IMR-90 (cell line): ENCODE measurements around the gene PFKFB1.

Experiments used
- POLR2A ChIP-seq: IDR thresholded peaks from 2 replicates; pipeline ENCODE4 v1.6.1; 2012; ENCODE audit warnings: mild to moderate bottlenecking, low read depth, low read length
- RAD21 ChIP-seq: IDR thresholded peaks from 2 replicates; pipeline ENCODE4 v1.6.1; 2012; ENCODE audit warnings: low read length, improper control_type of control experiment
- TF ChIP-seq, protein P1 (sequence below): conservative IDR thresholded peaks from 2 replicates; pipeline ENCODE4 v1.5.1; 2012; ENCODE audit warnings: mild to moderate bottlenecking, low read depth, low read length, improper control_type of control experiment
- TF ChIP-seq, protein P2 (sequence below): fragments of 150-350 bp; IDR thresholded peaks from 2 replicates; pipeline ENCODE4 v1.6.1; 2016; ENCODE audit warnings: low read depth, mild to moderate bottlenecking, low read length, moderate library complexity, borderline replicate concordance

DNA sequence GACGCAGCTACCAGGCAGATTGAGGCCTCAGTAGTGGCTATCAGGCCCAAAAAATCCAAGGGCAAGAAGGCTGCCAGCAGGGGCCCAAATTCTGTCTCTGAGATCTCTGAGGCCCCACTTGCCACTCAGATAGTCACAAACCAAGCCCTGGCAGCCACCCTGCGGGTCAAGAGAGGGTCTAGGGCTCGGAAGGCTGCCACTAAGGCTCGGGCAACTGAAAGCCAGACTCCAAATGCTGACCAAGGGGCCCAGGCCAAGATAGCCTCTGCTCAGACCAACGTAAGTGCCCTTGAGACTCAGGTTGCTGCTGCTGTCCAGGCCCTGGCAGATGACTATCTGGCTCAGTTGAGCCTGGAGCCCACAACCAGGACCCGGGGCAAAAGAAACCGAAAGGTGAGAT is 70.6 kb downstream of the PFKFB1 start:
- TF ChIP-seq POLR2A (no peak), RAD21 (no peak)
- TF ChIP-seq, protein P1, sequence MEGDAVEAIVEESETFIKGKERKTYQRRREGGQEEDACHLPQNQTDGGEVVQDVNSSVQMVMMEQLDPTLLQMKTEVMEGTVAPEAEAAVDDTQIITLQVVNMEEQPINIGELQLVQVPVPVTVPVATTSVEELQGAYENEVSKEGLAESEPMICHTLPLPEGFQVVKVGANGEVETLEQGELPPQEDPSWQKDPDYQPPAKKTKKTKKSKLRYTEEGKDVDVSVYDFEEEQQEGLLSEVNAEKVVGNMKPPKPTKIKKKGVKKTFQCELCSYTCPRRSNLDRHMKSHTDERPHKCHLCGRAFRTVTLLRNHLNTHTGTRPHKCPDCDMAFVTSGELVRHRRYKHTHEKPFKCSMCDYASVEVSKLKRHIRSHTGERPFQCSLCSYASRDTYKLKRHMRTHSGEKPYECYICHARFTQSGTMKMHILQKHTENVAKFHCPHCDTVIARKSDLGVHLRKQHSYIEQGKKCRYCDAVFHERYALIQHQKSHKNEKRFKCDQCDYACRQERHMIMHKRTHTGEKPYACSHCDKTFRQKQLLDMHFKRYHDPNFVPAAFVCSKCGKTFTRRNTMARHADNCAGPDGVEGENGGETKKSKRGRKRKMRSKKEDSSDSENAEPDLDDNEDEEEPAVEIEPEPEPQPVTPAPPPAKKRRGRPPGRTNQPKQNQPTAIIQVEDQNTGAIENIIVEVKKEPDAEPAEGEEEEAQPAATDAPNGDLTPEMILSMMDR = no peak
- TF ChIP-seq, protein P2, sequence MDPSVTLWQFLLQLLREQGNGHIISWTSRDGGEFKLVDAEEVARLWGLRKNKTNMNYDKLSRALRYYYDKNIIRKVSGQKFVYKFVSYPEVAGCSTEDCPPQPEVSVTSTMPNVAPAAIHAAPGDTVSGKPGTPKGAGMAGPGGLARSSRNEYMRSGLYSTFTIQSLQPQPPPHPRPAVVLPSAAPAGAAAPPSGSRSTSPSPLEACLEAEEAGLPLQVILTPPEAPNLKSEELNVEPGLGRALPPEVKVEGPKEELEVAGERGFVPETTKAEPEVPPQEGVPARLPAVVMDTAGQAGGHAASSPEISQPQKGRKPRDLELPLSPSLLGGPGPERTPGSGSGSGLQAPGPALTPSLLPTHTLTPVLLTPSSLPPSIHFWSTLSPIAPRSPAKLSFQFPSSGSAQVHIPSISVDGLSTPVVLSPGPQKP = no peak
